Osteoblast (primary cell): ENCODE measurements around the gene C4orf50. TPM values are rescaled to one million over a fixed set of nuclear protein-coding genes. Genes with fewer than 3 reads are reported as not detected.

Experiments used
- DNase-seq: peaks from one replicate; pipeline ENCODE4 v3.0.0; 2011; ENCODE audit warnings: low spot score, mixed read lengths; ENCODE audit not compliant: insufficient read length; ENCODE audit errors: missing footprints
- H2AFZ ChIP-seq: 2 replicates; pipeline ENCODE4 v1.6.0; 2011; ENCODE audit warnings: mild to moderate bottlenecking, low read length
- H3K27ac ChIP-seq: 2 replicates; pipeline ENCODE4 v1.5.1; 2011; ENCODE audit warnings: mild to moderate bottlenecking, low read depth, low read length, moderate library complexity
- H3K27me3 ChIP-seq: 2 replicates; pipeline ENCODE4 v1.6.0; 2012; ENCODE audit warnings: mild to moderate bottlenecking, control low read depth, inconsistent platforms, low read length, moderate library complexity; ENCODE audit not compliant: insufficient read depth
- H3K36me3 ChIP-seq: 2 replicates; pipeline ENCODE4 v1.5.1; 2011; ENCODE audit warnings: mild to moderate bottlenecking, low read length, control low read depth, moderate library complexity; ENCODE audit not compliant: insufficient read depth
- H3K4me1 ChIP-seq: 2 replicates; pipeline ENCODE4 v1.5.1; 2011; ENCODE audit warnings: mild to moderate bottlenecking, low read length, control low read depth, moderate library complexity; ENCODE audit not compliant: insufficient read depth
- H3K4me2 ChIP-seq: 2 replicates; pipeline ENCODE4 v1.6.0; 2011; ENCODE audit warnings: mild to moderate bottlenecking, low read length; ENCODE audit not compliant: insufficient read depth
- H3K4me3 ChIP-seq: fragments of 200-600 bp; sonication (generic); 3 replicates; pipeline ENCODE4 v1.5.1; 2012; ENCODE audit warnings: mild to moderate bottlenecking, low read length, inconsistent platforms; ENCODE audit not compliant: insufficient read depth
- H3K79me2 ChIP-seq: 2 replicates; pipeline ENCODE4 v1.6.0; 2012; ENCODE audit warnings: mild to moderate bottlenecking, low read length, control low read depth, inconsistent platforms; ENCODE audit not compliant: insufficient read depth
- H3K9me3 ChIP-seq: 2 replicates; pipeline ENCODE4 v1.5.1; 2011; ENCODE audit warnings: low read depth, low read length, control low read depth
- H4K20me1 ChIP-seq: 2 replicates; pipeline ENCODE4 v1.6.0; 2012; ENCODE audit warnings: mild to moderate bottlenecking, low read length, control low read depth; ENCODE audit not compliant: insufficient read depth
- total RNA-seq: library from RNA; depleted of rRNA; stranded (reverse); fragments of >200 nt; gene quantifications from 2 replicates; pipeline ENCODE4 v1.2.3, GENCODE V29; 2012
- TF ChIP-seq, protein P1 (sequence below): IDR thresholded peaks from 2 replicates; pipeline ENCODE4 v1.5.1; 2011; ENCODE audit warnings: mild to moderate bottlenecking, low read depth, low read length, moderate library complexity; ENCODE audit errors: extremely low read depth

The C4orf50 gene
- total RNA-seq, 1 donor, result not detected

GRCh38 chr4:5941601-5942000, 76.6 kb downstream of the C4orf50 start:
- no peaks in the 10 kb centered on the region for H3K9me3 ChIP-seq
- no peak overlapping the region for H3K4me2 ChIP-seq
- DNase-seq, result no peak
- TF ChIP-seq, protein P1, sequence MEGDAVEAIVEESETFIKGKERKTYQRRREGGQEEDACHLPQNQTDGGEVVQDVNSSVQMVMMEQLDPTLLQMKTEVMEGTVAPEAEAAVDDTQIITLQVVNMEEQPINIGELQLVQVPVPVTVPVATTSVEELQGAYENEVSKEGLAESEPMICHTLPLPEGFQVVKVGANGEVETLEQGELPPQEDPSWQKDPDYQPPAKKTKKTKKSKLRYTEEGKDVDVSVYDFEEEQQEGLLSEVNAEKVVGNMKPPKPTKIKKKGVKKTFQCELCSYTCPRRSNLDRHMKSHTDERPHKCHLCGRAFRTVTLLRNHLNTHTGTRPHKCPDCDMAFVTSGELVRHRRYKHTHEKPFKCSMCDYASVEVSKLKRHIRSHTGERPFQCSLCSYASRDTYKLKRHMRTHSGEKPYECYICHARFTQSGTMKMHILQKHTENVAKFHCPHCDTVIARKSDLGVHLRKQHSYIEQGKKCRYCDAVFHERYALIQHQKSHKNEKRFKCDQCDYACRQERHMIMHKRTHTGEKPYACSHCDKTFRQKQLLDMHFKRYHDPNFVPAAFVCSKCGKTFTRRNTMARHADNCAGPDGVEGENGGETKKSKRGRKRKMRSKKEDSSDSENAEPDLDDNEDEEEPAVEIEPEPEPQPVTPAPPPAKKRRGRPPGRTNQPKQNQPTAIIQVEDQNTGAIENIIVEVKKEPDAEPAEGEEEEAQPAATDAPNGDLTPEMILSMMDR, result no peak
- no peak overlapping the region for H3K27ac ChIP-seq
- H3K4me1 ChIP-seq, result no peaks in the 10 kb centered on the region
- H3K36me3 ChIP-seq, result no peaks in the 10 kb centered on the region
- H3K27me3 ChIP-seq, result no peaks in the 10 kb centered on the region
- H3K79me2 ChIP-seq, result no peaks in the 10 kb centered on the region
- no peaks in the 10 kb centered on the region for H4K20me1 ChIP-seq
- no peak overlapping the region for H2AFZ ChIP-seq
- H3K4me3 ChIP-seq, result no peak overlapping the region

- Histone ChIP-seq H3K27ac (no peak overlapping the region), H3K36me3 (no peaks in the 10 kb centered on the region), H3K4me1 (no peaks in the 10 kb centered on the region), H3K27me3 (no peaks in the 10 kb centered on the region), H2AFZ (no peak overlapping the region), H3K79me2 (no peaks in the 10 kb centered on the region), H3K9me3 (no peaks in the 10 kb centered on the region), H3K4me2 (no peak overlapping the region), H3K4me3 (no peak overlapping the region), H4K20me1 (no peaks in the 10 kb centered on the region)
- TF ChIP-seq, protein P1, result no peak
- no peak for DNase-seq
These were observed 77.6 kb downstream of the C4orf50 start for GRCh38 chr4:5940470-5941203.

GRCh38 chr4:5933996-5934831, 84.0 kb downstream of the C4orf50 start:
- Histone ChIP-seq H3K27me3 (no peaks in the 10 kb centered on the region), H3K4me2 (no peak overlapping the region), H3K36me3 (no peaks in the 10 kb centered on the region), H3K4me1 (no peaks in the 10 kb centered on the region), H3K27ac (no peak overlapping the region), H3K79me2 (no peaks in the 10 kb centered on the region), H3K9me3 (no peaks in the 10 kb centered on the region), H3K4me3 (no peak overlapping the region), H2AFZ (no peak overlapping the region), H4K20me1 (no peaks in the 10 kb centered on the region)
- TF ChIP-seq, protein P1, result no peak
- DNase-seq, result no peak

GRCh38 chr4:5933116-5933515, 85.1 kb downstream of the C4orf50 start:
- TF ChIP-seq, protein P1, result no peak
- no peak overlapping the region for H3K27ac ChIP-seq
- no peaks in the 10 kb centered on the region for H3K9me3 ChIP-seq
- no peaks in the 10 kb centered on the region for H3K79me2 ChIP-seq
- H3K36me3 ChIP-seq, result no peaks in the 10 kb centered on the region
- no peak overlapping the region for H3K4me2 ChIP-seq
- H2AFZ ChIP-seq, result no peak overlapping the region
- no peaks in the 10 kb centered on the region for H3K4me1 ChIP-seq
- H3K4me3 ChIP-seq, result no peak overlapping the region
- DNase-seq, result no peak
- no peaks in the 10 kb centered on the region for H3K27me3 ChIP-seq
- H4K20me1 ChIP-seq, result no peaks in the 10 kb centered on the region
